ENCODE data around the gene FLCN. TPM values are rescaled to one million over a fixed set of nuclear protein-coding genes. Genes with fewer than 3 reads are reported as not detected.

Gene FLCN
- total and polyA plus RNA-seq, 2 of the 13 experiments (the other 11 are each of a cell fraction or from before 2014, with no cell fraction given), result 16.6 to 24.9 TPM

GRCh38 chr17:17200831-17201230 is 36.1 kb downstream of the FLCN start:
- no peak overlapping the region for H3K4me3 ChIP-seq (replicated peaks in 1 of 3; ENCODE audit: insufficient read depth in 1 of 3, low read depth in 2 of 3, low read length in 3 of 3)
- in situ Hi-C loops (cut with HindIII; ENCODE audit: extremely low pct_ligation_motif_present, low pct_unique_long_range_greater_than_20kb), result no loop called here
- POLR2A ChIA-PET, result no interaction called here
- peaks cover 13 to 22% of the 10 kb centered on the region in 2 experiments; a peak in 4 of 5 replicates for H3K36me3 ChIP-seq (replicated peaks in 1 of 2; ENCODE audit: control insufficient read depth in 1 of 2, insufficient read depth in 2 of 2, low read length in 2 of 2)
- no peak for FAIRE-seq
- no peak overlapping the region for H2AFZ ChIP-seq (ENCODE audit: low read length)
- H3K27ac ChIP-seq (ENCODE audit: extremely low read length, insufficient read depth, low read length), result no peak overlapping the region
- peaks cover 23% of the 10 kb centered on the region for H3K79me2 ChIP-seq (ENCODE audit: insufficient read depth, low read length)
- DNase-seq (ENCODE audit: low spot score), result no peak
- H3K27me3 ChIP-seq (ENCODE audit: control insufficient read depth in 1 of 2, insufficient read depth in 2 of 2, low read length in 2 of 2), result no peaks in the 10 kb centered on the region; a peak in 1 of 5 replicates
- intact Hi-C loops (cut with micrococcal nuclease; ENCODE audit: unreplicated experiment), result loop anchor here (10.0 kb wide), 1 partner anchor 114 kb away; no protein-coding TSS in a partner anchor
- peaks cover 25% of the 10 kb centered on the region for H3K4me1 ChIP-seq (ENCODE audit: insufficient read depth, low read length)
- CTCF ChIA-PET (ENCODE audit: low intra/inter-chr PET ratio, low total read pairs), result no interaction called here
- no peak overlapping the region for H3K4me2 ChIP-seq (ENCODE audit: low read depth, low read length)
- no peak for ATAC-seq
- no peaks in the 10 kb centered on the region for H4K20me1 ChIP-seq (ENCODE audit: insufficient read depth, low read length)
- WGBS (ENCODE audit: low lambda C conversion rate), result 92% methylated on average over 5 of the region's 5 CpGs
- no TSS peak for BruUV-seq (replicated peaks)
- no peaks in the 10 kb centered on the region for H3K9me3 ChIP-seq (ENCODE audit: low read length)
- H3K9ac ChIP-seq (ENCODE audit: insufficient read depth, low read depth, low read length), result no peak overlapping the region
- no peak for TF ChIP-seq RBM39 (IDR thresholded peaks at IDR 0.05; ENCODE audit: low read depth, low read length, poor library complexity, severe bottlenecking)
- no peak for TF ChIP-seq CHD4 (IDR thresholded peaks at IDR 0.05; ENCODE audit: borderline replicate concordance, low read length)
- TF ChIP-seq ZNF275 (CRISPR knock-in tag; IDR thresholded peaks at IDR 0.05; ENCODE audit: borderline replicate concordance), result no peak
- no peak for TF ChIP-seq NCOR1 (IDR thresholded peaks at IDR 0.05; ENCODE audit: borderline replicate concordance, low read length)
- TF ChIP-seq NFIC (IDR thresholded peaks at IDR 0.05; ENCODE audit: low read length), result no peak
- no peak for TF ChIP-seq ZNF564 (CRISPR knock-in tag; IDR thresholded peaks at IDR 0.05)
- no peak for TF ChIP-seq ZNF451 (CRISPR knock-in tag; IDR thresholded peaks at IDR 0.05)
- TF ChIP-seq ZNF557 (CRISPR knock-in tag; IDR thresholded peaks at IDR 0.05), result no peak
- TF ChIP-seq ZBTB1 (CRISPR knock-in tag; IDR thresholded peaks at IDR 0.05; ENCODE audit: borderline replicate concordance), result no peak
- TF ChIP-seq TAF15 (IDR thresholded peaks at IDR 0.05; ENCODE audit: low read depth, low read length, poor library complexity, severe bottlenecking), result no peak
- no peak for TF ChIP-seq SKI (IDR thresholded peaks at IDR 0.05; ENCODE audit: partially characterized antibody)
- no peak for TF ChIP-seq RBAK (CRISPR knock-in tag; IDR thresholded peaks at IDR 0.05)
- TF ChIP-seq MXI1 (IDR thresholded peaks at IDR 0.05; ENCODE audit: borderline replicate concordance, low read depth, low read length), result no peak
- no peak for TF ChIP-seq ETV5 (CRISPR knock-in tag; IDR thresholded peaks at IDR 0.05; ENCODE audit: borderline replicate concordance)
- TF ChIP-seq RNF219 (CRISPR knock-in tag; IDR thresholded peaks at IDR 0.05), result no peak
- TF ChIP-seq HINFP (CRISPR knock-in tag; IDR thresholded peaks at IDR 0.05; ENCODE audit: low read depth), result no peak
- no peak for TF ChIP-seq SRF (IDR thresholded peaks at IDR 0.05; ENCODE audit: low read depth, low read length)
- TF ChIP-seq HES4 (CRISPR knock-in tag; IDR thresholded peaks at IDR 0.05; ENCODE audit: borderline replicate concordance), result no peak
- TF ChIP-seq MAX (IDR thresholded peaks at IDR 0.05), result no peak
